Lung (tissue), 12 donors: ENCODE results near the gene ITPK1. TPM values are rescaled to one million over a fixed set of nuclear protein-coding genes. Genes with fewer than 3 reads are reported as not detected.

ENCODE experiments used
- ATAC-seq: fragments of 200-7000 bp; cut with Tn5 transposase; one replicate; pipeline ENCODE4 v1.9.1; 2020; ENCODE audit warnings: moderate number of reproducible peaks; ENCODE audit not compliant: insufficient read depth, low FRiP score
- DNase-seq, 3 donors: peaks; one replicate each; pipeline ENCODE4 v3.0.0-alpha.2; 2013 to 2017
- H3K27ac ChIP-seq, 2 donors: one replicate each; pipeline ENCODE4 v1.5.1; 2013; ENCODE audit warnings: mild to moderate bottlenecking in 2 of 2, moderate library complexity in 2 of 2, control low read depth in 1 of 2, inconsistent platforms in 1 of 2, low read depth in 1 of 2, low read length in 1 of 2
- H3K27me3 ChIP-seq, 3 donors: one replicate each; pipeline ENCODE4 v1.5.1; 2013; ENCODE audit warnings: low read length in 2 of 3; ENCODE audit not compliant: control insufficient read depth in 3 of 3, insufficient read depth in 3 of 3
- H3K36me3 ChIP-seq, 4 donors: one replicate each; pipeline ENCODE4 v1.5.1; 2013; ENCODE audit warnings: low read length in 4 of 4, mild to moderate bottlenecking in 1 of 4, moderate library complexity in 1 of 4; ENCODE audit not compliant: control insufficient read depth in 4 of 4, insufficient read depth in 4 of 4
- H3K4me1 ChIP-seq, 5 donors: one replicate each; pipeline ENCODE4 v1.5.1; 2013; ENCODE audit warnings: low read length in 5 of 5, mild to moderate bottlenecking in 2 of 5, moderate library complexity in 1 of 5; ENCODE audit not compliant: control insufficient read depth in 5 of 5, insufficient read depth in 5 of 5
- H3K4me3 ChIP-seq: one replicate; pipeline ENCODE4 v1.5.1; 2013; ENCODE audit warnings: mild to moderate bottlenecking, control low read depth, moderate library complexity
- H3K9ac ChIP-seq, 2 donors: one replicate each; pipeline ENCODE4 v1.5.1; 2013; ENCODE audit warnings: low read length in 2 of 2, control low read depth in 1 of 2; ENCODE audit not compliant: insufficient read depth in 1 of 2
- H3K9me3 ChIP-seq, 4 donors: one replicate each; pipeline ENCODE4 v1.5.1; 2013; ENCODE audit warnings: low read length in 3 of 4, mild to moderate bottlenecking in 1 of 4, moderate library complexity in 1 of 4; ENCODE audit not compliant: control insufficient read depth in 4 of 4, insufficient read depth in 3 of 4
- CTCF ChIP-seq: IDR thresholded peaks from 2 replicates; pipeline ENCODE4 v1.5.1; 2012; ENCODE audit warnings: mild to moderate bottlenecking; ENCODE audit errors: control extremely low read depth, extremely low read depth
- WGBS, 2 donors: extraction: QIAGEN DNeasy Blood & Tissue Kit; methylation state at CpG; one replicate each; pipeline ENCODE4 v1.1.7; 2013; 5-methylcytosine and 5-hydroxymethylcytosine counted together
- polyA plus RNA-seq, 2 donors: library from polyadenylated mRNA; stranded (reverse); fragments of 200-250 nt; gene quantifications; one replicate each; pipeline ENCODE4 v1.2.1, GENCODE V29; 2013
- total RNA-seq, 2 donors: library from RNA; depleted of rRNA in 1 of 2; stranded (reverse); fragments of >200 nt in 1 of 2; gene quantifications; one replicate each; pipeline ENCODE4 v1.2.1, GENCODE V29; 2014 to 2021
- donor health status: control.
- donor health status: control.
- donor health status: Bipolar disorder and iron deficiency.
- donor health status: healthy.
- donor health status: DM: yes; HTN: yes; CAD: no.

ITPK1 gene
- total and polyA plus RNA-seq, 4 donors = 17.5 to 99.4 (median 45.3) TPM

DNA sequence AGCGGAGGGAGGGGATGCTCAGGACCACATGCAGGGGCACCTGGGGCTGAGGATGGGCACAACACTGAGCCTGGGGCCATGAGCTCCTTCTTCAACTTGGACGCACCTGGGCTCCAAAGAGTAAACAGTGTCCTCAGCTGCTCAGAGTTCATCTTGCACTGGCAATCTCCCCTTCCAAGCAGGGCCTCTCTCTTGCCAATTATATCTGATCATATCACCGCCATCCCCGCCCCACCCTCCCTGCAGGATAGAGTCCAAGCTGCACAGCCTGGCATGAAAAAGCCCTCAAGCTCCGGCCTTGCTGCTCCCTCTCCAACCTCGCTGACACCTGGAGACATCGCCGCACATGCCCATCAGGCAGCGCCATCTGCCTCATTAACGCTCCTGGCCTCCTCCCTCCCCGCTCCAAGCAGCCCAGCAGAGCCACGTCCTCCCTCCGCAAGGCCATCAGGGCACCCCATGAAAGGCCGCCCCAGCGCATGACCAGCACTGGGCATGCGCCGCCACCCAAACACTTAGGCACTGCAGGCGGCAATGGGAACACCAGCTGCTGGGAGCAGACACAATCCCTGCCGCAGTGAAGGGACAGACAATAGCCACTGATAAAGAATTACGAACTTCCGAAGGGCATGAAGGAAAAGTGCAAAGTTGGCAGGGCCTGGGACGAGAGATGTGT is 103.9 kb downstream of the ITPK1 start:
- Histone ChIP-seq H3K27me3 (no peaks in the 10 kb centered on the region), H3K9ac (no peak overlapping the region), H3K4me3 (no peak overlapping the region), H3K27ac (no peak overlapping the region), H3K36me3 (peaks cover 0 to 6% (median 0%) of the 10 kb centered on the region in 4 donors), H3K9me3 (no peaks in the 10 kb centered on the region), H3K4me1 (peaks cover 5 to 61% (median 26%) of the 10 kb centered on the region in 5 donors)
- no peak for ATAC-seq
- DNase-seq = no peak
- 81 to 91% methylated on average over 22 of the region's 22 CpGs for WGBS, 2 donors
- TF ChIP-seq CTCF = no peak

GRCh38 chr14:93011141-93011529 is 104.6 kb downstream of the ITPK1 start:
- Histone ChIP-seq H3K4me1 (peaks cover 5 to 62% (median 26%) of the 10 kb centered on the region in 5 donors), H3K9me3 (no peaks in the 10 kb centered on the region), H3K27ac (no peak overlapping the region), H3K9ac (no peak overlapping the region), H3K4me3 (no peak overlapping the region), H3K36me3 (peaks cover 0 to 2% (median 0%) of the 10 kb centered on the region in 4 donors), H3K27me3 (no peaks in the 10 kb centered on the region)
- ATAC-seq (no peak), DNase-seq (no peak)
- 74 to 75% methylated on average over 10 of the region's 10 CpGs for WGBS, 2 donors
- TF ChIP-seq CTCF = no peak

DNA sequence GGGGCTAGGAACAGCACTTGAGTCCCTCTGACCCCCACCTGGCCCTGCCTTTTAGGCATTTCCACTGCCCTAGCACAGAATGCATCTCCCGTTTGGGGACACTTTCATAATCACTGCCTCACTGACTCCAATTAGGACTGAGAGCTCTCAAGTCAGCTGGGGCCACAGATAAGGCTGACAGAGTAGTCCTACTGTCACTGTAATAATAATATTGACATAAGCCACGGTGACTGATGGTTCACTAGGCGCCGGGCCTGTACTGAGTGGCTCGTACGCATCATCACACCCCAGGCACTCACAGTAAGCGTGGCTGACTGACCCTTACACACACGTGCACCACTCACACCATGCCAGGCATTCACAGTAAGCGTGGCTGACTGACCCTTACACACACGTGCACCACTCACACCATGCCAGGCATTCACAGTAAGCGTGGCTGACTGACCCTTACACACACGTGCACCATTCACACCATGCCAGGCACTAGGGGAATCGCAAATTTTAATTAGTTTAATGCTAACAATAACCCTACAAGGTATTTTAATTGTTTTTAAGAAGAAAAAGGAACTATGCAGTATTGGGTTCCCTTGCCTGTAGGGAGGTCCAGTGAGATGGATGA is 105.1 kb downstream of the ITPK1 start:
- no peaks in the 10 kb centered on the region for H3K27me3 ChIP-seq
- H3K27ac ChIP-seq = peak overlapping the region; percentile 1 to 69
- H3K9ac ChIP-seq = no peak overlapping the region
- H3K4me3 ChIP-seq = no peak overlapping the region
- TF ChIP-seq CTCF = no peak
- H3K36me3 ChIP-seq = peaks cover 0 to 2% (median 0%) of the 10 kb centered on the region in 4 donors
- H3K9me3 ChIP-seq = no peaks in the 10 kb centered on the region
- DNase-seq = no peak
- no peak for ATAC-seq
- 69 to 80% methylated on average over 13 of the region's 13 CpGs for WGBS, 2 donors
- peaks cover 5 to 62% (median 26%) of the 10 kb centered on the region in 5 donors for H3K4me1 ChIP-seq
